B cell (primary cell): ENCODE measurements around the gene XYLT1.

Experiments used
- CTCF ChIP-seq: fragments of 200-600 bp; IDR thresholded peaks from one replicate; pipeline ENCODE4 v1.8.0; 2022; ENCODE audit warnings: antibody characterized with exemption, mild to moderate bottlenecking
- EZH2 ChIP-seq: IDR thresholded peaks from 2 replicates; pipeline ENCODE4 v1.6.1; 2012; ENCODE audit warnings: borderline replicate concordance, low read depth, mild to moderate bottlenecking, moderate library complexity, low read length; ENCODE audit not compliant: insufficient read depth, poor library complexity, severe bottlenecking

GRCh38 chr16:17409894-17410293 is 60.9 kb downstream of the XYLT1 start:
- no peak for TF ChIP-seq CTCF
- TF ChIP-seq EZH2 = no peak
